Esophagus squamous epithelium (tissue), 5 donors: ENCODE measurements around the gene THAP4. TPM values are rescaled to one million over a fixed set of nuclear protein-coding genes. Genes with fewer than 3 reads are reported as not detected.

ENCODE experiments used
- DNase-seq: peaks from one replicate; lab custom pipeline; 2025; lab: John Stamatoyannopoulos, UW
- H3K27ac ChIP-seq, 4 donors: fragments of 200-600 bp; sonication (generic); one replicate each; pipeline ENCODE4 v1.5.1; 2016 to 2019; ENCODE audit warnings: mild to moderate bottlenecking in 1 of 4
- H3K27me3 ChIP-seq, 4 donors: fragments of 200-600 bp; sonication (generic); 1 replicate in 3 of 4; 2 replicates in 1 of 4; pipeline versions ENCODE4 v1.5.1 to v1.6.0; 2017 to 2021; ENCODE audit warnings: antibody characterized with exemption in 1 of 4
- H3K36me3 ChIP-seq, 3 donors: fragments of 200-600 bp; sonication (generic); one replicate each; pipeline ENCODE4 v1.5.1; 2016 to 2019
- H3K4me1 ChIP-seq, 3 donors: fragments of 200-600 bp; sonication (generic); one replicate each; pipeline ENCODE4 v1.5.1; 2017 to 2019
- H3K4me3 ChIP-seq, 4 donors: fragments of 200-600 bp; sonication (generic); 1 replicate in 3 of 4; 2 replicates in 1 of 4; pipeline ENCODE4 v1.5.1; 2016 to 2019; ENCODE audit warnings: mild to moderate bottlenecking in 2 of 4, moderate library complexity in 1 of 4
- H3K9me3 ChIP-seq, 3 donors: fragments of 200-600 bp; sonication (generic); one replicate each; pipeline ENCODE4 v1.5.1; 2016 to 2019
- CTCF ChIP-seq, 6 experiments: fragments of 450-650 bp in 4 of 6; fragments of 200-600 bp in 2 of 6; sonication (generic) in 2 of 6; IDR thresholded peaks; one replicate each; pipeline ENCODE4 v1.5.1; 2016 to 2019; ENCODE audit warnings: antibody characterized with exemption in 6 of 6, mild to moderate bottlenecking in 4 of 6, moderate library complexity in 4 of 6
- POLR2A ChIP-seq, 4 donors: fragments of 450-650 bp; IDR thresholded peaks; one replicate each; pipeline ENCODE4 v1.6.1; 2017; ENCODE audit warnings: antibody characterized with exemption in 4 of 4, mild to moderate bottlenecking in 4 of 4, moderate library complexity in 3 of 4
- WGBS, 2 donors: methylation state at CpG; one replicate each; pipeline ENCODE4 v1.1.5; 2018; 5-methylcytosine and 5-hydroxymethylcytosine counted together
- intact Hi-C: fragments of 100-400 bp; cut with DNase I; formaldehyde crosslinking; loops from one replicate; pipeline ENCODE4 v1.15.0; 2022
- total RNA-seq, 4 donors: library from RNA; depleted of rRNA; stranded (reverse); fragments of >200 nt; gene quantifications; one replicate each; pipeline ENCODE4 v1.1.0, GENCODE V29; 2016
- donor health status: DM: yes; HTN: yes; CAD: no.

The THAP4 gene
- total RNA-seq, 4 donors from 2014 or later = 40.7 to 53.2 (median 46.4) TPM

- Histone ChIP-seq H3K27me3 (no peaks in the 10 kb centered on the region), H3K4me1 (peaks cover 12 to 37% (median 16%) of the 10 kb centered on the region in 3 donors), H3K27ac (no peak overlapping the region), H3K9me3 (no peaks in the 10 kb centered on the region), H3K4me3 (no peak overlapping the region), H3K36me3 (peaks cover 8 to 61% (median 15%) of the 10 kb centered on the region in 3 donors)
- TF ChIP-seq CTCF (IDR thresholded peaks at IDR 0.05) (no peak), POLR2A (IDR thresholded peaks at IDR 0.05) (no peak)
- intact Hi-C loops = no loop called here
- no peak for DNase-seq
- 89 to 95% methylated on average over 5 to 13 of the region's 27 CpGs for WGBS, 2 donors
Observed at GRCh38 chr2:241607162-241607885, 29.6 kb downstream of the THAP4 start.

GRCh38 chr2:241606186-241606585 is 30.8 kb downstream of the THAP4 start:
- intact Hi-C loops = no loop called here
- H3K27ac ChIP-seq = no peak overlapping the region
- no peaks in the 10 kb centered on the region for H3K27me3 ChIP-seq
- no peaks in the 10 kb centered on the region for H3K9me3 ChIP-seq
- H3K4me3 ChIP-seq = no peak overlapping the region
- DNase-seq = no peak
- WGBS, 2 donors = 75 to 91% methylated on average over 4 of the region's 8 CpGs
- H3K4me1 ChIP-seq = peaks cover 12 to 26% (median 16%) of the 10 kb centered on the region in 3 donors
- TF ChIP-seq CTCF (IDR thresholded peaks at IDR 0.05) (no peak), POLR2A (IDR thresholded peaks at IDR 0.05) (no peak)
- H3K36me3 ChIP-seq = peaks cover 15 to 70% (median 20%) of the 10 kb centered on the region in 3 donors

GRCh38 chr2:241603686-241604085 is 33.3 kb downstream of the THAP4 start:
- Histone ChIP-seq H3K4me3 (no peak overlapping the region), H3K4me1 (peaks cover 0 to under 1% (median 0%) of the 10 kb centered on the region in 3 donors), H3K9me3 (no peaks in the 10 kb centered on the region), H3K36me3 (peaks cover 15 to 95% (median 26%) of the 10 kb centered on the region in 3 donors), H3K27ac (no peak overlapping the region), H3K27me3 (no peaks in the 10 kb centered on the region)
- 86 to 91% methylated on average over 5 of the region's 5 CpGs for WGBS, 2 donors
- DNase-seq = no peak
- no peak for TF ChIP-seq POLR2A (IDR thresholded peaks at IDR 0.05)
- no peak for TF ChIP-seq CTCF (IDR thresholded peaks at IDR 0.05)
- intact Hi-C loops = no loop called here

- peaks cover 15 to 100% (median 27%) of the 10 kb centered on the region in 3 donors for H3K36me3 ChIP-seq
- DNase-seq = no peak
- intact Hi-C loops = no loop called here
Observed at GRCh38 chr2:241602720-241603119, 34.2 kb downstream of the THAP4 start.

More at GRCh38 chr2:241602720-241603119, 34.2 kb downstream of the THAP4 start:
- TF ChIP-seq CTCF (IDR thresholded peaks at IDR 0.05) (no peak), POLR2A (IDR thresholded peaks at IDR 0.05) (no peak)
- H3K27me3 ChIP-seq = no peaks in the 10 kb centered on the region
- H3K9me3 ChIP-seq = no peaks in the 10 kb centered on the region
- no peak overlapping the region for H3K4me3 ChIP-seq
- 100% methylated on average over 3 to 6 of the region's 17 CpGs for WGBS, 2 donors
- no peaks in the 10 kb centered on the region for H3K4me1 ChIP-seq
- no peak overlapping the region for H3K27ac ChIP-seq
